IMR-90 (cell line): ENCODE results near the gene APOH. TPM values are rescaled to one million over a fixed set of nuclear protein-coding genes. Genes with fewer than 3 reads are reported as not detected.

Experiments
- ATAC-seq: fragments of 200-7000 bp; cut with Tn5 transposase; 2 replicates; pipeline ENCODE4 v1.9.1; 2020; ENCODE audit warnings: low read depth, mild to moderate bottlenecking, moderate library complexity
- BruUV-seq: library from RNA; stranded (reverse); fragments of 400-500 nt; replicated peaks from 2 replicates; lab custom pipeline; 2021; lab: Mats Ljungman, UMichigan
- CTCF ChIA-PET: fragments of 300-600 bp; formaldehyde crosslinking; extraction: SDS; loops from one replicate; lab custom pipeline; 2021; ENCODE audit warnings: antibody characterized with exemption; lab: Yijun Ruan, JAX
- POLR2A ChIA-PET: fragments of 300-600 bp; sonication (Branson Sonifier 250); formaldehyde crosslinking; loops from one replicate; lab custom pipeline; 2022; ENCODE audit warnings: antibody characterized with exemption; ENCODE audit not compliant: unreplicated experiment; lab: Charles Lee
- DNase-seq: peaks from one replicate; pipeline ENCODE4 v3.0.0; 2013
- H2AFZ ChIP-seq: replicated peaks from 2 replicates; pipeline ENCODE3; 2013; ENCODE audit warnings: low read length, mild to moderate bottlenecking; ENCODE audit not compliant: poor library complexity
- H2AK5ac ChIP-seq: 2 replicates; pipeline ENCODE4 v1.6.1; 2013; ENCODE audit warnings: low read depth, low read length, inconsistent platforms
- H2AK9ac ChIP-seq: replicated peaks from 2 replicates; pipeline ENCODE3; 2013; ENCODE audit warnings: mild to moderate bottlenecking, low read depth, low read length, moderate library complexity; ENCODE audit not compliant: poor library complexity
- H2BK120ac ChIP-seq: 2 replicates; pipeline ENCODE4 v1.6.1; 2013; ENCODE audit warnings: low read depth, low read length, inconsistent platforms
- H2BK15ac ChIP-seq: 3 replicates; pipeline ENCODE4 v1.6.1; 2013; ENCODE audit warnings: low read depth, low read length, inconsistent platforms
- H2BK20ac ChIP-seq: 2 replicates; pipeline ENCODE4 v1.6.1; 2013; ENCODE audit warnings: low read depth, mild to moderate bottlenecking, inconsistent platforms, low read length, moderate library complexity
- H2BK5ac ChIP-seq: 2 replicates; pipeline ENCODE4 v1.6.1; 2013; ENCODE audit warnings: mild to moderate bottlenecking, low read depth, low read length, inconsistent platforms; ENCODE audit not compliant: poor library complexity, severe bottlenecking
- H3K14ac ChIP-seq: replicated peaks from 2 replicates; pipeline ENCODE4 v1.6.1; 2013; ENCODE audit warnings: low read depth, low read length, inconsistent platforms
- H3K18ac ChIP-seq: 2 replicates; pipeline ENCODE4 v1.6.1; 2013; ENCODE audit warnings: low read depth, low read length, control low read depth
- H3K23ac ChIP-seq: 2 replicates; pipeline ENCODE4 v1.6.1; 2013; ENCODE audit warnings: low read depth, low read length, inconsistent platforms
- H3K27ac ChIP-seq: 2 replicates; pipeline ENCODE4 v1.5.1; 2013; ENCODE audit warnings: mild to moderate bottlenecking, control low read depth, low read length; ENCODE audit not compliant: insufficient read depth
- H3K27me3 ChIP-seq: 2 replicates; pipeline ENCODE4 v1.6.1; 2013; ENCODE audit warnings: low read length; ENCODE audit not compliant: control insufficient read depth, insufficient read depth
- H3K36me3 ChIP-seq: 2 replicates; pipeline ENCODE4 v1.6.1; 2013; ENCODE audit warnings: low read length, mixed read lengths; ENCODE audit not compliant: control insufficient read depth, insufficient read depth
- H3K4ac ChIP-seq: 2 replicates; pipeline ENCODE4 v1.6.1; 2013; ENCODE audit warnings: low read depth, low read length, inconsistent platforms
- H3K4me1 ChIP-seq: 2 replicates; pipeline ENCODE4 v1.6.1; 2013; ENCODE audit warnings: low read length, mixed read lengths; ENCODE audit not compliant: control insufficient read depth, insufficient read depth
- H3K4me2 ChIP-seq: 2 replicates; pipeline ENCODE4 v1.6.1; 2013; ENCODE audit warnings: low read depth, mild to moderate bottlenecking, control low read depth, low read length, moderate library complexity
- H3K4me3 ChIP-seq: 2 replicates; pipeline ENCODE4 v1.5.1; 2013; ENCODE audit warnings: low read depth, mild to moderate bottlenecking, control low read depth, low read length, moderate library complexity; ENCODE audit not compliant: insufficient read depth
- H3K56ac ChIP-seq: 2 replicates; pipeline ENCODE4 v1.6.1; 2013; ENCODE audit warnings: low read length, inconsistent platforms; ENCODE audit not compliant: insufficient read depth; ENCODE audit errors: extremely low read depth
- H3K79me1 ChIP-seq, 2 experiments: 2 replicates each; pipeline ENCODE4 v1.6.1; 2013; ENCODE audit warnings: low read length in 2 of 2, inconsistent platforms in 1 of 2, low read depth in 1 of 2
- H3K9ac ChIP-seq: 2 replicates; pipeline ENCODE4 v1.6.1; 2013; ENCODE audit warnings: low read depth, low read length, control low read depth
- H3K9me1 ChIP-seq: 2 replicates; pipeline ENCODE4 v1.6.1; 2013; ENCODE audit warnings: low read length, inconsistent platforms; ENCODE audit not compliant: insufficient read depth
- H3K9me3 ChIP-seq: 2 replicates; pipeline ENCODE4 v1.6.1; 2013; ENCODE audit warnings: low read length; ENCODE audit not compliant: control insufficient read depth, insufficient read depth
- H4K20me1 ChIP-seq: 2 replicates; pipeline ENCODE4 v1.6.1; 2013; ENCODE audit warnings: low read length, inconsistent platforms; ENCODE audit not compliant: insufficient read depth
- H4K5ac ChIP-seq: 2 replicates; pipeline ENCODE4 v1.6.1; 2013; ENCODE audit warnings: mild to moderate bottlenecking, low read depth, low read length, control low read depth
- H4K8ac ChIP-seq, 2 experiments: 2 replicates each; pipeline ENCODE4 v1.6.1; 2013; ENCODE audit warnings: low read depth in 2 of 2, low read length in 2 of 2, control low read depth in 1 of 2, inconsistent platforms in 1 of 2
- H4K91ac ChIP-seq: 2 replicates; pipeline ENCODE4 v1.6.1; 2013; ENCODE audit warnings: low read depth, low read length, inconsistent platforms; ENCODE audit not compliant: insufficient read depth
- BHLHE40 ChIP-seq: fragments of 150-350 bp; IDR thresholded peaks from 2 replicates; pipeline ENCODE4 v1.6.1; 2016; ENCODE audit warnings: mild to moderate bottlenecking, low read depth, low read length
- CEBPB ChIP-seq: IDR thresholded peaks from 2 replicates; pipeline ENCODE4 v1.6.1; 2012; ENCODE audit warnings: low read depth, low read length, improper control_type of control experiment
- CHD1 ChIP-seq: IDR thresholded peaks from 2 replicates; pipeline ENCODE4 v1.6.1; 2012; ENCODE audit warnings: low read depth, low read length, improper control_type of control experiment
- ELK1 ChIP-seq: fragments of 150-350 bp; IDR thresholded peaks from 2 replicates; pipeline ENCODE4 v1.6.1; 2016; ENCODE audit warnings: low read depth, mild to moderate bottlenecking, low read length, moderate library complexity, borderline replicate concordance
- MAFK ChIP-seq: IDR thresholded peaks from 2 replicates; pipeline ENCODE4 v1.6.1; 2012; ENCODE audit warnings: low read depth, low read length, improper control_type of control experiment
- MAZ ChIP-seq: IDR thresholded peaks from 2 replicates; pipeline ENCODE4 v1.6.1; 2012; ENCODE audit warnings: low read depth, mild to moderate bottlenecking, low read length, improper control_type of control experiment, moderate library complexity, borderline replicate concordance
- MXI1 ChIP-seq: IDR thresholded peaks from 2 replicates; pipeline ENCODE4 v1.6.1; 2012; ENCODE audit warnings: low read depth, mild to moderate bottlenecking, low read length, moderate library complexity, borderline replicate concordance
- POLR2A ChIP-seq: IDR thresholded peaks from 2 replicates; pipeline ENCODE4 v1.6.1; 2012; ENCODE audit warnings: mild to moderate bottlenecking, low read depth, low read length
- RAD21 ChIP-seq: IDR thresholded peaks from 2 replicates; pipeline ENCODE4 v1.6.1; 2012; ENCODE audit warnings: low read length, improper control_type of control experiment
- RFX5 ChIP-seq: IDR thresholded peaks from 2 replicates; pipeline ENCODE4 v1.8.0; 2012; ENCODE audit warnings: low read depth, mild to moderate bottlenecking, low read length, moderate library complexity
- SMC3 ChIP-seq: fragments of 150-350 bp; IDR thresholded peaks from 2 replicates; pipeline ENCODE4 v1.6.1; 2016; ENCODE audit warnings: low read depth, mild to moderate bottlenecking, antibody characterized with exemption, low read length, moderate library complexity
- USF2 ChIP-seq: fragments of 150-350 bp; IDR thresholded peaks from 2 replicates; pipeline ENCODE4 v1.6.1; 2017; ENCODE audit warnings: mild to moderate bottlenecking, antibody characterized with exemption, low read length, low read depth
- WGBS, 2 experiments: methylation state at CpG; one replicate each; pipeline versions ENCODE4 v1.1.5 to v1.1.7; 2013; ENCODE audit warnings: missing lambda C conversion rate in 2 of 2; ENCODE audit not compliant: insufficient read length in 1 of 2; ENCODE audit errors: extremely low coverage in 2 of 2; 5-methylcytosine and 5-hydroxymethylcytosine counted together
- dilution Hi-C: fragments of 300-500 bp; cut with HindIII; formaldehyde crosslinking; loops from one replicate; pipeline ENCODE4 v1.14.3; 2018; ENCODE audit warnings: low sequenced_read_pairs; ENCODE audit not compliant: unreplicated experiment
- in situ Hi-C: fragments of 300-500 bp; cut with MboI; formaldehyde crosslinking; loops from 3 replicates; pipeline ENCODE4 v1.14.3; 2019; ENCODE audit warnings: low sequenced_read_pairs, inconsistent platforms, mixed read lengths
- intact Hi-C: fragments of 100-400 bp; cut with micrococcal nuclease; formaldehyde crosslinking; loops from 2 replicates; pipeline ENCODE4 v1.10.0; 2022
- polyA plus RNA-seq, 3 experiments: library from polyadenylated mRNA; depleted of rRNA; stranded (reverse); fragments of >200 nt; gene quantifications; 2 replicates each; pipeline ENCODE4 v1.2.3, GENCODE V29; 2012; ENCODE audit warnings: low replicate concordance in 1 of 3
- total RNA-seq: library from RNA; depleted of rRNA; stranded (reverse); fragments of >200 nt; gene quantifications from 2 replicates; pipeline ENCODE4 v1.2.3, GENCODE V29; 2012
- TF ChIP-seq, protein P1 (sequence below): conservative IDR thresholded peaks from 2 replicates; pipeline ENCODE4 v1.5.1; 2012; ENCODE audit warnings: mild to moderate bottlenecking, low read depth, low read length, improper control_type of control experiment

The APOH gene
- total and polyA plus RNA-seq, 2 of the 4 experiments (the other 2 are of a cell fraction), result not detected

DNA sequence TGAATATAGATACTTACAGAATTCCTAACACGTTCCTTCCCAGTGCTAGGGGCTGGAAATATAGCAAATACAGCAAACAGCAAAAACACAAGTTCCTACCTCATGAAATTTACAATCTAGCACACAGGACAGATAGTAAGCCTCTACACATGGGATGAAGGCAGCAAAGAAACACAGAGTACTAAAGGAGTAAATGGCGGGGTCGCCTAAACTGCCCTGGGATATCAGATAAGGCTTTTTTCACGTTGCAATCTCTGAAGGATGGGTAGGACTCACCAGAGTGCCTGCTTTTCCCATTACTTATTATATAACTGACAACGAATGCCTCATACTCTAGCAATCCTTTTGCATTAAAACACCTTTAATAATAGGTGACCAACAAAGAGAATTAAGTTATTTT, 57.1 kb downstream of the APOH start:
- BruUV-seq, result no TSS peak

More for the DNA sequence above, 57.1 kb downstream of the APOH start:
- no peak overlapping the region for H3K4me3 ChIP-seq
- DNase-seq (no peak), ATAC-seq (no peak)
- no peaks in the 10 kb centered on the region for H3K27me3 ChIP-seq
- dilution Hi-C loops (no loop called here), intact Hi-C loops (no loop called here), in situ Hi-C loops (loop anchor here (25.0 kb wide), 1 partner anchor 610 kb away; the partner anchor contains the start of gene AXIN2)
- TF ChIP-seq, protein P1, sequence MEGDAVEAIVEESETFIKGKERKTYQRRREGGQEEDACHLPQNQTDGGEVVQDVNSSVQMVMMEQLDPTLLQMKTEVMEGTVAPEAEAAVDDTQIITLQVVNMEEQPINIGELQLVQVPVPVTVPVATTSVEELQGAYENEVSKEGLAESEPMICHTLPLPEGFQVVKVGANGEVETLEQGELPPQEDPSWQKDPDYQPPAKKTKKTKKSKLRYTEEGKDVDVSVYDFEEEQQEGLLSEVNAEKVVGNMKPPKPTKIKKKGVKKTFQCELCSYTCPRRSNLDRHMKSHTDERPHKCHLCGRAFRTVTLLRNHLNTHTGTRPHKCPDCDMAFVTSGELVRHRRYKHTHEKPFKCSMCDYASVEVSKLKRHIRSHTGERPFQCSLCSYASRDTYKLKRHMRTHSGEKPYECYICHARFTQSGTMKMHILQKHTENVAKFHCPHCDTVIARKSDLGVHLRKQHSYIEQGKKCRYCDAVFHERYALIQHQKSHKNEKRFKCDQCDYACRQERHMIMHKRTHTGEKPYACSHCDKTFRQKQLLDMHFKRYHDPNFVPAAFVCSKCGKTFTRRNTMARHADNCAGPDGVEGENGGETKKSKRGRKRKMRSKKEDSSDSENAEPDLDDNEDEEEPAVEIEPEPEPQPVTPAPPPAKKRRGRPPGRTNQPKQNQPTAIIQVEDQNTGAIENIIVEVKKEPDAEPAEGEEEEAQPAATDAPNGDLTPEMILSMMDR, result no peak
- TF ChIP-seq RFX5 (no peak), SMC3 (no peak), RAD21 (no peak), MAZ (no peak), CEBPB (no peak), BHLHE40 (no peak), CHD1 (no peak), MAFK (no peak), MXI1 (no peak), USF2 (no peak), ELK1 (no peak), POLR2A (no peak)
- no peak overlapping the region for H2BK120ac ChIP-seq
- H2BK20ac ChIP-seq, result no peak overlapping the region
- no peaks in the 10 kb centered on the region for H3K79me1 ChIP-seq
- no peak overlapping the region for H2AK9ac ChIP-seq
- no peak overlapping the region for H2BK5ac ChIP-seq
- no peak overlapping the region for H3K18ac ChIP-seq
- no peaks in the 10 kb centered on the region for H3K36me3 ChIP-seq
- H3K27ac ChIP-seq, result no peak overlapping the region
- ChIA-PET POLR2A (no interaction called here), CTCF (no interaction called here)
- no peak overlapping the region for H4K5ac ChIP-seq
- H3K9me3 ChIP-seq, result no peaks in the 10 kb centered on the region
- no peak overlapping the region for H3K14ac ChIP-seq
- H4K20me1 ChIP-seq, result no peaks in the 10 kb centered on the region
- no peak overlapping the region for H3K9ac ChIP-seq
- WGBS, 2 experiments, result no CpG with 5 or more reads among the region's 5 CpGs
- no peak overlapping the region for H4K91ac ChIP-seq
- H2AK5ac ChIP-seq, result no peak overlapping the region
- H3K4me1 ChIP-seq, result no peaks in the 10 kb centered on the region
- no peak overlapping the region for H4K8ac ChIP-seq
- H3K56ac ChIP-seq, result no peak overlapping the region
- H3K23ac ChIP-seq, result no peak overlapping the region
- no peak overlapping the region for H3K4ac ChIP-seq
- H2BK15ac ChIP-seq, result no peak overlapping the region
- no peak overlapping the region for H2AFZ ChIP-seq
- no peak overlapping the region for H3K4me2 ChIP-seq
- peaks cover 2% of the 10 kb centered on the region; the same call in 1 of the 2 replicates for H3K9me1 ChIP-seq
